CD14-positive monocyte (primary cell): ENCODE measurements around the gene GPR132. TPM values are rescaled to one million over a fixed set of nuclear protein-coding genes. Genes with fewer than 3 reads are reported as not detected.

ENCODE experiments used
- DNase-seq, 3 donors: peaks; one replicate each; pipeline ENCODE4 v3.0.0-alpha.2; 2011 to 2022
- H2AFZ ChIP-seq: 2 replicates; pipeline ENCODE4 v1.6.0; 2012; ENCODE audit warnings: mild to moderate bottlenecking, low read depth, low read length, inconsistent platforms; ENCODE audit not compliant: insufficient read depth, poor library complexity, severe bottlenecking
- H3K27ac ChIP-seq, 2 donors: 1 replicate in 1 of 2; 2 replicates in 1 of 2; pipeline ENCODE4 v1.5.1; 2012 to 2013; ENCODE audit warnings: low read length in 2 of 2, control low read depth in 1 of 2, inconsistent platforms in 1 of 2, low read depth in 1 of 2, mild to moderate bottlenecking in 1 of 2
- H3K27me3 ChIP-seq, 2 donors: one replicate each; pipeline versions ENCODE4 v1.6.0 to v1.6.1; 2011 to 2013; ENCODE audit warnings: low read length in 2 of 2; ENCODE audit not compliant: control insufficient read depth in 2 of 2, insufficient read depth in 2 of 2
- H3K36me3 ChIP-seq, 2 donors: replicated peaks in 1 of 2; 1 replicate in 1 of 2; 2 replicates in 1 of 2; pipeline versions ENCODE4 v1.5.1 to v1.6.1; 2012 to 2013; ENCODE audit warnings: low read length in 2 of 2, control low read depth in 1 of 2, inconsistent platforms in 1 of 2, mild to moderate bottlenecking in 1 of 2; ENCODE audit not compliant: insufficient read depth in 2 of 2, control insufficient read depth in 1 of 2
- H3K4me1 ChIP-seq, 2 donors: 1 replicate in 1 of 2; 2 replicates in 1 of 2; pipeline versions ENCODE4 v1.5.1 to v1.6.1; 2012 to 2013; ENCODE audit warnings: low read length in 2 of 2, control low read depth in 1 of 2, inconsistent platforms in 1 of 2, mild to moderate bottlenecking in 1 of 2, moderate library complexity in 1 of 2; ENCODE audit not compliant: insufficient read depth in 2 of 2, control insufficient read depth in 1 of 2
- H3K4me2 ChIP-seq: replicated peaks from 2 replicates; pipeline ENCODE3; 2012; ENCODE audit warnings: low read length, moderate library complexity, mild to moderate bottlenecking; ENCODE audit not compliant: poor library complexity, severe bottlenecking; ENCODE audit errors: extremely low read depth
- H3K4me3 ChIP-seq, 3 experiments: fragments of 200-600 bp in 1 of 3; sonication (generic) in 1 of 3; replicated peaks in 1 of 3; 1 replicate in 2 of 3; 2 replicates in 1 of 3; pipeline ENCODE4 v1.5.1; 2011 to 2013; ENCODE audit warnings: low read length in 3 of 3, mild to moderate bottlenecking in 3 of 3, control low read depth in 2 of 3, low read depth in 2 of 3, inconsistent platforms in 1 of 3, moderate library complexity in 1 of 3
- H3K79me2 ChIP-seq: 2 replicates; pipeline ENCODE4 v1.6.0; 2012; ENCODE audit warnings: mild to moderate bottlenecking, control low read depth, inconsistent platforms, low read length, moderate library complexity; ENCODE audit not compliant: insufficient read depth
- H3K9ac ChIP-seq: 2 replicates; pipeline ENCODE4 v1.6.0; 2017; ENCODE audit warnings: low read length, mild to moderate bottlenecking; ENCODE audit not compliant: insufficient read depth, poor library complexity, severe bottlenecking
- H3K9me3 ChIP-seq, 2 donors: replicated peaks in 1 of 2; 1 replicate in 1 of 2; 2 replicates in 1 of 2; pipeline versions ENCODE4 v1.5.1 to v1.6.1; 2012 to 2013; ENCODE audit warnings: low read length in 2 of 2, control low read depth in 1 of 2; ENCODE audit not compliant: control insufficient read depth in 1 of 2, insufficient read depth in 1 of 2
- H4K20me1 ChIP-seq: 2 replicates; pipeline ENCODE4 v1.6.0; 2012; ENCODE audit warnings: mild to moderate bottlenecking, low read length, control low read depth, moderate library complexity; ENCODE audit not compliant: insufficient read depth
- H3K27ac Mint-ChIP-seq, 7 donors: one replicate each; pipeline ENCODE4 v1.8.0; 2020; ENCODE audit warnings: mild to moderate bottlenecking in 7 of 7, mixed read lengths in 7 of 7, moderate library complexity in 6 of 7, inconsistent platforms in 2 of 7
- H3K27me3 Mint-ChIP-seq, 3 donors: one replicate each; pipeline ENCODE4 v1.8.0; 2021 to 2022; ENCODE audit warnings: low read depth in 3 of 3, mild to moderate bottlenecking in 3 of 3, mixed read lengths in 3 of 3, moderate library complexity in 3 of 3, inconsistent platforms in 1 of 3
- H3K36me3 Mint-ChIP-seq, 2 donors: one replicate each; pipeline ENCODE4 v1.8.0; 2020; ENCODE audit warnings: mixed read lengths in 2 of 2, inconsistent platforms in 1 of 2, mild to moderate bottlenecking in 1 of 2
- H3K4me1 Mint-ChIP-seq: one replicate; pipeline ENCODE4 v1.8.0; 2020; ENCODE audit warnings: mild to moderate bottlenecking, mixed read lengths
- H3K4me3 Mint-ChIP-seq, 2 donors: one replicate each; pipeline ENCODE4 v1.8.0; 2020; ENCODE audit warnings: mild to moderate bottlenecking in 2 of 2, mixed read lengths in 2 of 2, moderate library complexity in 1 of 2
- H3K9me3 Mint-ChIP-seq, 7 donors: one replicate each; pipeline ENCODE4 v1.8.0; 2020 to 2022; ENCODE audit warnings: mixed read lengths in 7 of 7, mild to moderate bottlenecking in 6 of 7, moderate library complexity in 6 of 7, inconsistent platforms in 2 of 7
- CTCF ChIP-seq: fragments of 200-600 bp; IDR thresholded peaks from one replicate; pipeline ENCODE4 v1.8.0; 2022; ENCODE audit warnings: antibody characterized with exemption, mild to moderate bottlenecking
- WGBS: methylation state at CpG from one replicate; pipeline ENCODE4 v1.1.5; 2013; ENCODE audit warnings: missing lambda C conversion rate; ENCODE audit not compliant: insufficient coverage; 5-methylcytosine and 5-hydroxymethylcytosine counted together
- intact Hi-C, 2 donors: fragments of 100-400 bp; cut with micrococcal nuclease; formaldehyde crosslinking; loops; one replicate each; pipeline versions ENCODE4 v1.15.0 to v1.15.1; 2023
- polyA plus RNA-seq, 3 donors: library from polyadenylated mRNA; depleted of rRNA in 1 of 3; unstranded in 2 of 3; stranded (reverse) in 1 of 3; fragments of 300-500 nt in 2 of 3; fragments of >200 nt in 1 of 3; fragmentation: Illumina TruSeq in 2 of 3; gene quantifications; 1 replicate in 2 of 3; 2 replicates in 1 of 3; pipeline ENCODE4 v1.2.3, GENCODE V29; 2012 to 2021

The GPR132 gene
- polyA plus RNA-seq, 3 donors = 6.3 to 19.0 (median 13.0) TPM

- H3K4me2 ChIP-seq = no peak overlapping the region
- no peak overlapping the region for H3K4me3 Mint-ChIP-seq
- no peaks in the 10 kb centered on the region for H3K9me3 ChIP-seq
- no peak overlapping the region for H3K4me3 ChIP-seq
- H3K27ac Mint-ChIP-seq = no peak overlapping the region
- WGBS = 83% methylated on average over 4 of the region's 5 CpGs
- H3K4me1 Mint-ChIP-seq = peaks cover 15% of the 10 kb centered on the region
- H3K4me1 ChIP-seq = peaks cover 10 to 25% of the 10 kb centered on the region in 2 donors
- peaks cover 14 to 36% of the 10 kb centered on the region in 2 donors for H3K27me3 ChIP-seq
- no peak overlapping the region for H2AFZ ChIP-seq
- no peak overlapping the region for H3K27ac ChIP-seq
- no peaks in the 10 kb centered on the region for H3K79me2 ChIP-seq
- H4K20me1 ChIP-seq = no peaks in the 10 kb centered on the region
- intact Hi-C loops = loop anchor here (2.0 to 5.0 kb wide), 3 partner anchors 38 to 113 kb away; no protein-coding TSS in a partner anchor
- H3K9me3 Mint-ChIP-seq = peaks cover 0 to 6% (median 0%) of the 10 kb centered on the region in 7 donors
- no peak for TF ChIP-seq CTCF
- peaks cover 24 to 62% (median 26%) of the 10 kb centered on the region in 3 donors for H3K27me3 Mint-ChIP-seq
- peaks cover 0 to 2% of the 10 kb centered on the region in 2 donors for H3K36me3 Mint-ChIP-seq
- no peak for DNase-seq
- H3K9ac ChIP-seq = no peak overlapping the region
- H3K36me3 ChIP-seq = no peaks in the 10 kb centered on the region
Observed at GRCh38 chr14:105085766-105086165, 20.5 kb upstream of the GPR132 start.

GRCh38 chr14:105084741-105085571, 19.7 kb upstream of the GPR132 start:
- no peaks in the 10 kb centered on the region for H3K79me2 ChIP-seq
- H3K36me3 ChIP-seq = no peaks in the 10 kb centered on the region
- intact Hi-C loops = loop anchor here (5.0 kb wide), 2 partner anchors 38 to 113 kb away; no protein-coding TSS in a partner anchor
- peaks cover 10 to 25% of the 10 kb centered on the region in 2 donors for H3K4me1 ChIP-seq
- Mint-ChIP-seq H3K27me3 (peaks cover 24 to 55% (median 28%) of the 10 kb centered on the region in 3 donors), H3K9me3 (peaks cover 0 to 6% (median 0%) of the 10 kb centered on the region in 7 donors), H3K36me3 (peaks cover 0 to 2% of the 10 kb centered on the region in 2 donors), H3K27ac (no peak overlapping the region), H3K4me3 (no peak overlapping the region), H3K4me1 (peaks cover 15% of the 10 kb centered on the region)
- TF ChIP-seq CTCF = no peak
- H3K9ac ChIP-seq = no peak overlapping the region
- H2AFZ ChIP-seq = no peak overlapping the region
- no peak for DNase-seq
- H3K9me3 ChIP-seq = no peaks in the 10 kb centered on the region
- H3K27me3 ChIP-seq = peaks cover 14 to 31% of the 10 kb centered on the region in 2 donors
- WGBS = 98% methylated on average over 9 of the region's 14 CpGs
- no peak overlapping the region for H3K4me3 ChIP-seq
- no peak overlapping the region for H3K4me2 ChIP-seq
- H3K27ac ChIP-seq = no peak overlapping the region
- no peaks in the 10 kb centered on the region for H4K20me1 ChIP-seq
